HEK293 (cell line): ENCODE results near the gene MED20.

ENCODE experiments used
- ELK4 ChIP-seq: IDR thresholded peaks from 2 replicates; pipeline ENCODE4 v1.6.1; 2011; ENCODE audit warnings: mild to moderate bottlenecking, low read depth, low read length, borderline replicate concordance
- FEZF1 ChIP-seq: fragments of 450-650 bp; formaldehyde crosslinking; IDR thresholded peaks from 2 replicates; pipeline ENCODE4 v1.5.1; 2016; ENCODE audit warnings: missing biosample characterization, missing genetic modification characterization
- HOXC10 ChIP-seq: sonication (generic); formaldehyde crosslinking; IDR thresholded peaks from 2 replicates; pipeline ENCODE4 v1.8.1; 2023; ENCODE audit warnings: mild to moderate bottlenecking, missing genetic modification reagents
- OVOL3 ChIP-seq: fragments of 450-650 bp; formaldehyde crosslinking; IDR thresholded peaks from 2 replicates; pipeline ENCODE4 v1.5.1; 2016; ENCODE audit warnings: missing biosample characterization, missing genetic modification characterization
- PRDM1 ChIP-seq: fragments of 450-650 bp; formaldehyde crosslinking; IDR thresholded peaks from 2 replicates; pipeline ENCODE4; 2016; ENCODE audit warnings: missing biosample characterization, missing genetic modification characterization
- REST ChIP-seq: fragments of 450-650 bp; formaldehyde crosslinking; IDR thresholded peaks from 2 replicates; pipeline ENCODE4 v1.5.1; 2016; ENCODE audit warnings: missing biosample characterization, missing genetic modification characterization
- WT1 ChIP-seq: fragments of 450-650 bp; formaldehyde crosslinking; IDR thresholded peaks from 2 replicates; pipeline ENCODE4 v1.5.1; 2016; ENCODE audit warnings: missing biosample characterization, missing genetic modification characterization
- YY1 ChIP-seq: fragments of 450-650 bp; formaldehyde crosslinking; IDR thresholded peaks from 2 replicates; pipeline ENCODE4 v1.5.1; 2018; ENCODE audit warnings: missing biosample characterization, missing genetic modification characterization
- ZBTB11 ChIP-seq: fragments of 450-650 bp; formaldehyde crosslinking; conservative IDR thresholded peaks from 2 replicates; pipeline ENCODE4 v1.5.1; 2016; ENCODE audit warnings: low read depth, missing biosample characterization, missing genetic modification characterization
- ZBTB17 ChIP-seq: fragments of 450-650 bp; formaldehyde crosslinking; IDR thresholded peaks from 2 replicates; pipeline ENCODE4 v1.5.1; 2016; ENCODE audit warnings: missing biosample characterization, missing genetic modification characterization
- ZEB2 ChIP-seq: fragments of 450-650 bp; formaldehyde crosslinking; IDR thresholded peaks from 2 replicates; pipeline ENCODE4 v1.5.1; 2016; ENCODE audit warnings: missing biosample characterization, missing genetic modification characterization
- ZFP37 ChIP-seq: fragments of 450-650 bp; formaldehyde crosslinking; IDR thresholded peaks from 2 replicates; pipeline ENCODE4 v1.5.1; 2016; ENCODE audit warnings: missing biosample characterization, missing genetic modification characterization
- ZNF112 ChIP-seq: fragments of 450-650 bp; formaldehyde crosslinking; IDR thresholded peaks from 2 replicates; pipeline ENCODE4 v1.5.0; 2017; ENCODE audit warnings: missing biosample characterization, missing genetic modification characterization
- ZNF132 ChIP-seq: fragments of 450-650 bp; formaldehyde crosslinking; IDR thresholded peaks from 2 replicates; pipeline ENCODE4 v1.5.1; 2017; ENCODE audit warnings: missing biosample characterization, missing genetic modification characterization, borderline replicate concordance
- ZNF23 ChIP-seq: fragments of 450-650 bp; formaldehyde crosslinking; IDR thresholded peaks from 2 replicates; pipeline ENCODE4 v1.5.1; 2016; ENCODE audit warnings: missing biosample characterization, missing genetic modification characterization, borderline replicate concordance
- ZNF26 ChIP-seq: fragments of 450-650 bp; formaldehyde crosslinking; IDR thresholded peaks from 2 replicates; pipeline ENCODE4 v1.5.1; 2016; ENCODE audit warnings: missing biosample characterization, missing genetic modification characterization
- ZNF350 ChIP-seq: fragments of 450-650 bp; formaldehyde crosslinking; IDR thresholded peaks from 2 replicates; pipeline ENCODE4 v1.5.0; 2017; ENCODE audit warnings: missing biosample characterization, mild to moderate bottlenecking, missing genetic modification characterization
- ZNF37A ChIP-seq: fragments of 450-650 bp; IDR thresholded peaks from 2 replicates; pipeline ENCODE4 v1.5.1; 2018; ENCODE audit warnings: missing biosample characterization, missing genetic modification characterization
- ZNF416 ChIP-seq: fragments of 450-650 bp; formaldehyde crosslinking; IDR thresholded peaks from 2 replicates; pipeline ENCODE4 v1.5.1; 2016; ENCODE audit warnings: missing biosample characterization, missing genetic modification characterization
- ZNF530 ChIP-seq: fragments of 450-650 bp; formaldehyde crosslinking; IDR thresholded peaks from 2 replicates; pipeline ENCODE4 v1.5.1; 2016; ENCODE audit warnings: low read depth, missing biosample characterization, missing genetic modification characterization
- ZNF558 ChIP-seq: fragments of 450-650 bp; formaldehyde crosslinking; IDR thresholded peaks from 2 replicates; pipeline ENCODE4 v1.5.1; 2016; ENCODE audit warnings: missing biosample characterization, missing genetic modification characterization
- ZNF610 ChIP-seq: fragments of 450-650 bp; formaldehyde crosslinking; IDR thresholded peaks from 2 replicates; pipeline ENCODE4 v1.5.1; 2016; ENCODE audit warnings: missing biosample characterization, missing genetic modification characterization, borderline replicate concordance
- ZNF670 ChIP-seq: fragments of 450-650 bp; formaldehyde crosslinking; IDR thresholded peaks from 2 replicates; pipeline ENCODE4 v1.5.1; 2016; ENCODE audit warnings: missing biosample characterization, missing genetic modification characterization, low read depth
- ZNF701 ChIP-seq: fragments of 450-650 bp; formaldehyde crosslinking; IDR thresholded peaks from 2 replicates; pipeline ENCODE4 v1.5.1; 2016; ENCODE audit warnings: missing biosample characterization, missing genetic modification characterization
- ZNF791 ChIP-seq: fragments of 450-650 bp; formaldehyde crosslinking; IDR thresholded peaks from 2 replicates; pipeline ENCODE4 v1.5.1; 2016; ENCODE audit warnings: missing biosample characterization, missing genetic modification characterization
- ZNF837 ChIP-seq: fragments of 450-650 bp; formaldehyde crosslinking; IDR thresholded peaks from 2 replicates; pipeline ENCODE4 v1.5.1; 2016; ENCODE audit warnings: missing biosample characterization, missing genetic modification characterization
- TF ChIP-seq, protein P1 (sequence below): fragments of 450-650 bp; formaldehyde crosslinking; IDR thresholded peaks from 2 replicates; pipeline ENCODE4 v1.5.1; 2017; ENCODE audit warnings: missing biosample characterization, missing genetic modification characterization

Gene MED20

GRCh38 chr6:41939176-41939847, 18.4 kb upstream of the MED20 start (continued):
- no peak; the same call in 1 of the 2 replicates for TF ChIP-seq ZNF558 (tag by site-specific recombination)
- TF ChIP-seq ZNF112 = no peak
- TF ChIP-seq ZNF670 (tag by site-specific recombination) = no peak
- TF ChIP-seq ZNF350 (tag by site-specific recombination) = no peak
- no peak for TF ChIP-seq ZBTB11 (tag by site-specific recombination)
- no peak for TF ChIP-seq PRDM1 (tag by site-specific recombination)
- TF ChIP-seq FEZF1 (tag by site-specific recombination) = no peak
- TF ChIP-seq YY1 = no peak
- TF ChIP-seq ZEB2 (tag by site-specific recombination) = 0 out of 2 replicates have a peak, but pooled peaks have one; percentile 34
- no peak for TF ChIP-seq ELK4
- TF ChIP-seq ZNF132 = no peak
- TF ChIP-seq OVOL3 (tag by site-specific recombination) = no peak
- TF ChIP-seq ZBTB17 (tag by site-specific recombination) = 0 out of 2 replicates have a peak, but pooled peaks have one; percentile 27
- TF ChIP-seq ZNF610 (tag by site-specific recombination) = no peak
- no peak for TF ChIP-seq ZNF701 (tag by site-specific recombination)
- no peak for TF ChIP-seq HOXC10 (CRISPR knock-in tag)
- no peak for TF ChIP-seq ZNF26 (tag by site-specific recombination)
- no peak for TF ChIP-seq ZFP37 (tag by site-specific recombination)
- TF ChIP-seq ZNF837 = no peak
- no peak for TF ChIP-seq ZNF23 (tag by site-specific recombination)
- TF ChIP-seq, protein P1, sequence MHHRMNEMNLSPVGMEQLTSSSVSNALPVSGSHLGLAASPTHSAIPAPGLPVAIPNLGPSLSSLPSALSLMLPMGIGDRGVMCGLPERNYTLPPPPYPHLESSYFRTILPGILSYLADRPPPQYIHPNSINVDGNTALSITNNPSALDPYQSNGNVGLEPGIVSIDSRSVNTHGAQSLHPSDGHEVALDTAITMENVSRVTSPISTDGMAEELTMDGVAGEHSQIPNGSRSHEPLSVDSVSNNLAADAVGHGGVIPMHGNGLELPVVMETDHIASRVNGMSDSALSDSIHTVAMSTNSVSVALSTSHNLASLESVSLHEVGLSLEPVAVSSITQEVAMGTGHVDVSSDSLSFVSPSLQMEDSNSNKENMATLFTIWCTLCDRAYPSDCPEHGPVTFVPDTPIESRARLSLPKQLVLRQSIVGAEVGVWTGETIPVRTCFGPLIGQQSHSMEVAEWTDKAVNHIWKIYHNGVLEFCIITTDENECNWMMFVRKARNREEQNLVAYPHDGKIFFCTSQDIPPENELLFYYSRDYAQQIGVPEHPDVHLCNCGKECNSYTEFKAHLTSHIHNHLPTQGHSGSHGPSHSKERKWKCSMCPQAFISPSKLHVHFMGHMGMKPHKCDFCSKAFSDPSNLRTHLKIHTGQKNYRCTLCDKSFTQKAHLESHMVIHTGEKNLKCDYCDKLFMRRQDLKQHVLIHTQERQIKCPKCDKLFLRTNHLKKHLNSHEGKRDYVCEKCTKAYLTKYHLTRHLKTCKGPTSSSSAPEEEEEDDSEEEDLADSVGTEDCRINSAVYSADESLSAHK (tag by site-specific recombination) = no peak
- TF ChIP-seq REST (tag by site-specific recombination) = no peak
- no peak for TF ChIP-seq ZNF530 (tag by site-specific recombination)
- TF ChIP-seq ZNF37A (tag by site-specific recombination) = no peak
- peak; percentile 31; the same call in 1 of the 2 replicates for TF ChIP-seq WT1 (tag by site-specific recombination)
- no peak for TF ChIP-seq ZNF791 (tag by site-specific recombination)
- TF ChIP-seq ZNF416 (tag by site-specific recombination) = no peak
